Neutrophil (primary cell): ENCODE results near the gene ZNF423.

Experiments used
- H3K27ac ChIP-seq: fragments of 200-600 bp; sonication (generic); 2 replicates; pipeline ENCODE4 v1.5.1; 2016; ENCODE audit warnings: mild to moderate bottlenecking, moderate library complexity
- H3K27me3 ChIP-seq: fragments of 200-600 bp; sonication (generic); 2 replicates; pipeline ENCODE4 v1.6.0; 2016; ENCODE audit warnings: mild to moderate bottlenecking
- H3K36me3 ChIP-seq: fragments of 200-600 bp; sonication (generic); 2 replicates; pipeline ENCODE4 v1.5.1; 2017
- H3K4me1 ChIP-seq, 2 experiments: fragments of 200-600 bp in 1 of 2; sonication (generic) in 1 of 2; 1 replicate in 1 of 2; 2 replicates in 1 of 2; pipeline versions ENCODE4 v1.5.1 to v1.6.1; 2013 to 2016; ENCODE audit warnings: low read depth in 1 of 2, low read length in 1 of 2, mild to moderate bottlenecking in 1 of 2, moderate library complexity in 1 of 2; ENCODE audit not compliant: control insufficient read depth in 1 of 2, insufficient read depth in 1 of 2
- H3K4me3 ChIP-seq, 2 experiments: fragments of 200-600 bp in 1 of 2; sonication (generic) in 1 of 2; 1 replicate in 1 of 2; 2 replicates in 1 of 2; pipeline ENCODE4 v1.5.1; 2013 to 2016; ENCODE audit warnings: low read depth in 1 of 2, low read length in 1 of 2, mild to moderate bottlenecking in 1 of 2, moderate library complexity in 1 of 2
- H3K9me3 ChIP-seq: fragments of 200-600 bp; sonication (generic); 2 replicates; pipeline ENCODE4 v1.5.1; 2016
- TF ChIP-seq, protein P1 (sequence below): fragments of 200-600 bp; sonication (generic); IDR thresholded peaks from 2 replicates; pipeline ENCODE4 v1.5.1; 2016; ENCODE audit warnings: antibody characterized with exemption

Gene ZNF423

DNA sequence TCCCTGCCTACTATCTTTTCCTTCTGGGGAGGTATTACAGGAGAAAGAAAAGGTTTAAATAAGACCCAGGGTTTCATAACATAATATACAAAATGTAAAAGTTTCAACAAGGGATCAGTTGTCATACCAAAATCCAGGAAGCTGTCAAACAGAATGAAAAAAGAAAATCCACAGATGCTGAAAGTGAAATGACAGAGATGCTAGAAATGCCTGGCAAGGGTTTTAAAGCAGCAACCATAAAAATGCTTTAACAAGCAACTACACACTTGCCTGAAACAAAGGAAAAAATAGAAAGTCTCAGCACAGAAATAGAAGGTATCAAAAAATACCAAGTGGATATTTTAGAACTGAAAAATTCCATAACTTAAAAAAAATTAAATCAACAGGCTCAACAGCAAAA lies 377.3 kb downstream of the ZNF423 start:
- TF ChIP-seq, protein P1, sequence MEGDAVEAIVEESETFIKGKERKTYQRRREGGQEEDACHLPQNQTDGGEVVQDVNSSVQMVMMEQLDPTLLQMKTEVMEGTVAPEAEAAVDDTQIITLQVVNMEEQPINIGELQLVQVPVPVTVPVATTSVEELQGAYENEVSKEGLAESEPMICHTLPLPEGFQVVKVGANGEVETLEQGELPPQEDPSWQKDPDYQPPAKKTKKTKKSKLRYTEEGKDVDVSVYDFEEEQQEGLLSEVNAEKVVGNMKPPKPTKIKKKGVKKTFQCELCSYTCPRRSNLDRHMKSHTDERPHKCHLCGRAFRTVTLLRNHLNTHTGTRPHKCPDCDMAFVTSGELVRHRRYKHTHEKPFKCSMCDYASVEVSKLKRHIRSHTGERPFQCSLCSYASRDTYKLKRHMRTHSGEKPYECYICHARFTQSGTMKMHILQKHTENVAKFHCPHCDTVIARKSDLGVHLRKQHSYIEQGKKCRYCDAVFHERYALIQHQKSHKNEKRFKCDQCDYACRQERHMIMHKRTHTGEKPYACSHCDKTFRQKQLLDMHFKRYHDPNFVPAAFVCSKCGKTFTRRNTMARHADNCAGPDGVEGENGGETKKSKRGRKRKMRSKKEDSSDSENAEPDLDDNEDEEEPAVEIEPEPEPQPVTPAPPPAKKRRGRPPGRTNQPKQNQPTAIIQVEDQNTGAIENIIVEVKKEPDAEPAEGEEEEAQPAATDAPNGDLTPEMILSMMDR = no peak
- Histone ChIP-seq H3K4me1 (no peaks in the 10 kb centered on the region), H3K36me3 (no peaks in the 10 kb centered on the region), H3K9me3 (no peaks in the 10 kb centered on the region), H3K27me3 (peaks cover 13% of the 10 kb centered on the region), H3K27ac (no peak overlapping the region), H3K4me3 (no peak overlapping the region)

DNA sequence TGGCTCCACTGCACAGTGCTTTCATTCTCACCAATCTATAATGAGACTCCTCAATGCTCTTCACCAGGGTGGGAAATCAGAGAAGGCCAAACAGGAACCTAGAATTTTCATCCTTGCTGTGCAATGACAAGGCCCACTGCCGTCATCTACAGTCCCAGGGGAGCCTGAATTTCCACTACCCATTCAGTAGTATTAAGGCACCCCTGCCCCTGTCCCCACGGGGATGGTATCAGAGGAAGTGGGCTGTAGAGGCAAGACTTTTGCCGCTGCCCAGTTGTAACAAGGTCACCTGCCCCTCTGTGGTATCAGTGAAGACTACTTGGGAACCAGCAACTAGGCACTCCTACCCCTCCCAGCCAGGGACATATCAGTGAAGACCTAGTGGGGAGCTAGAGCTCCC lies 377.8 kb downstream of the ZNF423 start:
- TF ChIP-seq, protein P1 = no peak
- Histone ChIP-seq H3K9me3 (no peaks in the 10 kb centered on the region), H3K36me3 (no peaks in the 10 kb centered on the region), H3K27ac (no peak overlapping the region), H3K4me3 (no peak overlapping the region), H3K27me3 (peaks cover 8% of the 10 kb centered on the region), H3K4me1 (no peaks in the 10 kb centered on the region)

DNA sequence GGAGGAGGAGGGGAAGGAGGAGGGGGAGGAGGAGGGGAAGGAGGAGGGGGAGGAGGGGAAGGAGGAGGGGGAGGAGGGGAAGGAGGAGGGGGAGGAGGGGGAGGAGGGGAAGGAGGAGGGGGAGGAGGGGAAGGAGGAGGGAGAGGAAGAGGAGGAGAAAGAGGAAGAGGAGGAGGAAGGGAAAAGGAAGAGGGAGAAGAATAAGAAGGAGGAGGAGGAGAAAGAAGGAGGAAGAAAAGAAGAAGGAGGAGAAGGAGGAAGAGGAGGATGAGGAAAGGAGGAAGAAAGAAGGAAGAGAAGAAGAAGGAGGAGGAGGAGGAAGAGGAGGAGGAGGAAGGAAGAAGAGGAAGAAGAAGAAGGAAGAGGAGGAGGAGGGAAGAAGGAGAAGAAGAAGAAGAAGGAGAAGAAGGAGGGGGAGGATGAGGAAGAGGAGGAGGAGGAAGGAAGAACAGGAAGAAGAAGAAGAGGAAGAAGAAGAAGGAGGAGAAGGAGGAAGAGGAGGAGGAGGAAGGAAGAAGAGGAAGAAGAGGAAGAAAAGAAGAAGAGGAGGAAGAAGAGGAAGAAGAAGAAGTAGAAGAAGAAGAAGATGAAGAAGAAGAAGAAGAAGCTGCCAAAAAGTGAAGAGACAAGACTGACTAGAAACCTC lies 378.5 kb downstream of the ZNF423 start:
- TF ChIP-seq, protein P1 = no peak
- Histone ChIP-seq H3K36me3 (no peaks in the 10 kb centered on the region), H3K9me3 (no peaks in the 10 kb centered on the region), H3K4me3 (no peak overlapping the region), H3K27ac (no peak overlapping the region), H3K27me3 (peaks cover 1% of the 10 kb centered on the region), H3K4me1 (no peaks in the 10 kb centered on the region)

DNA sequence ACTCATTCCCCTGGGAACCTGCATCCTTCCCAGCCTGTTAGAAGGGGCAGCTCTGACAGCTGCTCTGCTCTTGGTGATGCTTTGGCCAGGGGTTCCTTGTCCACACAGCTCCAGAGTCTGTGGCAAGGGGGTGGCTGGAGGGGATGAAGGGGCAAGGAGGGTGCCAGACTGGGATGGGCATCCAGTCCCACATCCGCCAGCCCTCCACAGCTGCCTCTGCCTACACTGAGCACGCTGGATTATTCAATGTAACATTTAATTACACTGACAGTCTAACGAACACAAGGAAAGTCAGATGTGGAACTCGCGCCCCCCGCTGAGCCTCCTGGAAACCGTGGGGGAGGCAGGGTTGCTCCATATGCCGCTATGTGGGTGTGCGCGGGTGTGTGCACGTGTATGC lies 381.2 kb downstream of the ZNF423 start:
- Histone ChIP-seq H3K36me3 (no peaks in the 10 kb centered on the region), H3K4me1 (no peaks in the 10 kb centered on the region), H3K27ac (no peak overlapping the region)

DNA sequence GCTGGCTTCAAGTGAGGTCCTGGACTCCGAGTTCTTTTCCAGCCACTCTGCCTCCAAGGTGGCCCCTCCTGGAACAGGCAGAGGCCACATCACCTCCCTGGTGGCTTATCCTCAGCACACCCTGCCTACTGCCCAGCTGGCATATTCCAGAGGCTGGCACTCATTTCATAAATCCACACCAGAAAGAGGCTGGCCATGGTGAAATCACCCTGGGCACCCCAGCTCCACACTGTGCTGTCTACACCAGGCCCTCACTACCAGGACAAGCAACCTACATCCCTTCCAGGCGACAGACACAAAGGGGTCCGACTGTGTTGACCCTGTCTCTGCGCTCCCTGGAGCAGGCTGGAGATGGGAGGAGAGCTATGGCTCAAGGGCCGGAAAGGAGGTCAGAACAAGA lies 382.1 kb downstream of the ZNF423 start:
- no peaks in the 10 kb centered on the region for H3K4me1 ChIP-seq
- H3K4me3 ChIP-seq = no peak overlapping the region
- H3K27me3 ChIP-seq = no peaks in the 10 kb centered on the region
- TF ChIP-seq, protein P1 = no peak
- no peaks in the 10 kb centered on the region for H3K36me3 ChIP-seq
- H3K27ac ChIP-seq = no peak overlapping the region
- H3K9me3 ChIP-seq = no peaks in the 10 kb centered on the region

More for the DNA sequence above, 381.2 kb downstream of the ZNF423 start:
- H3K9me3 ChIP-seq = no peaks in the 10 kb centered on the region
- TF ChIP-seq, protein P1 = no peak
- H3K4me3 ChIP-seq = no peak overlapping the region
- no peaks in the 10 kb centered on the region for H3K27me3 ChIP-seq
